Stimulated activated CD4-positive, alpha-beta T cell treated with anti-CD3 and anti-CD28 coated beads, TNF-alpha, amount 100 ng/mL, for 48 hours (primary cell): ENCODE results near the gene HOXC4.
"Not testable (repeated sequence)": the region's sequence is repeated elsewhere in the genome, so short reads cannot be mapped to it uniquely, and the experiment has no call there.

Experiments used
- DNase-seq, 3 donors: peaks; one replicate each; pipeline ENCODE4 v3.0.0-alpha.2; 2020; ENCODE audit warnings: low read depth in 3 of 3

The HOXC4 gene

GRCh38 chr12:54040148-54040494, 13.5 kb upstream of the HOXC4 start:
- DNase-seq, result no peak

- no peak for DNase-seq
Measured at GRCh38 chr12:54040648-54041047, 13.0 kb upstream of the HOXC4 start.

- DNase-seq, result no peak
Measured at GRCh38 chr12:54041097-54041690, 12.4 kb upstream of the HOXC4 start.

- not testable (repeated sequence) for DNase-seq
Measured at GRCh38 chr12:54042033-54042432, 11.6 kb upstream of the HOXC4 start.

GRCh38 chr12:54042970-54043853, 10.4 kb upstream of the HOXC4 start:
- DNase-seq, result no peak

- no peak for DNase-seq
Measured at GRCh38 chr12:54044425-54045103, 9.1 kb upstream of the HOXC4 start.

GRCh38 chr12:54045401-54045800, 8.2 kb upstream of the HOXC4 start:
- no peak for DNase-seq

GRCh38 chr12:54045868-54046521, 7.6 kb upstream of the HOXC4 start:
- DNase-seq, result no peak

- DNase-seq, result no peak
Measured at GRCh38 chr12:54046809-54047159, 6.9 kb upstream of the HOXC4 start.

GRCh38 chr12:54047160-54047963, 6.3 kb upstream of the HOXC4 start:
- DNase-seq, result no peak

- DNase-seq, result no peak
Measured at GRCh38 chr12:54047964-54048303, 5.7 kb upstream of the HOXC4 start.

- DNase-seq, result no peak
Measured at GRCh38 chr12:54048406-54049093, 5.1 kb upstream of the HOXC4 start.

GRCh38 chr12:54049108-54049507, 4.5 kb upstream of the HOXC4 start:
- DNase-seq, result no peak

- DNase-seq, result no peak
Measured at GRCh38 chr12:54050482-54050810, 3.2 kb upstream of the HOXC4 start.

GRCh38 chr12:54051026-54051842, 2.4 kb upstream of the HOXC4 start:
- DNase-seq, result no peak

- DNase-seq, result no peak
Measured at GRCh38 chr12:54051874-54052437, 1.7 kb upstream of the HOXC4 start.

- DNase-seq, result no peak
Measured at GRCh38 chr12:54052438-54053002, 1.1 kb upstream of the HOXC4 start.

- DNase-seq, result no peak
Measured at GRCh38 chr12:54053003-54053750, 458 bp upstream of the HOXC4 start.

GRCh38 chr12:54054742-54055194, 1.1 kb downstream of the HOXC4 start:
- DNase-seq, result no peak
